Measurements from ENCODE around the gene CLCNKB.
"Not testable (repeated sequence)": the region's sequence is repeated elsewhere in the genome, so short reads cannot be mapped to it uniquely, and the experiment has no call there.

The CLCNKB gene

DNA sequence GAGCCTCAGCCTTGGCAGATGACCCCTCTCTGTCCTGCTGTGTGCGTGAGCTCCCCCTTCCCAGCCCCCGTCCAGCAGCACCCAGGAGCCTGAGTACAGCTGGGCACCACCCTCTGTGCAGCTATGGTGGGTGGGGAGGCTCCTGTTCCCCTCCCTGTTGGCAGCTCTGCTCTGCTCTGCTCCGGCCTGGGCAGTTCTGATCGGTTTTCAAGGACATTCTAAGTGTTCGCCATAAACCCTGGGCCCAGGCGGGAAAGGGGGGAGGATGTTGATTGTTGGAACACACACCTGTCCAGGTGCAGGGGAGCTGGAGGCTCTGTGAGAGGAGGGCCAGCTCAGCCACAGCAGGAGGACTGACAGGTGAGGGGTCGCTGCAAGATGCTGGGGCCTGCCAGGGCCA, at the start of gene CLCNKB:
CLCNKB (plus strand) TSS at position 262 of the 400 bp plus-strand sequence. CDS start 711 bp downstream, outside the sequence.
- TF ChIP-seq, protein P1, sequence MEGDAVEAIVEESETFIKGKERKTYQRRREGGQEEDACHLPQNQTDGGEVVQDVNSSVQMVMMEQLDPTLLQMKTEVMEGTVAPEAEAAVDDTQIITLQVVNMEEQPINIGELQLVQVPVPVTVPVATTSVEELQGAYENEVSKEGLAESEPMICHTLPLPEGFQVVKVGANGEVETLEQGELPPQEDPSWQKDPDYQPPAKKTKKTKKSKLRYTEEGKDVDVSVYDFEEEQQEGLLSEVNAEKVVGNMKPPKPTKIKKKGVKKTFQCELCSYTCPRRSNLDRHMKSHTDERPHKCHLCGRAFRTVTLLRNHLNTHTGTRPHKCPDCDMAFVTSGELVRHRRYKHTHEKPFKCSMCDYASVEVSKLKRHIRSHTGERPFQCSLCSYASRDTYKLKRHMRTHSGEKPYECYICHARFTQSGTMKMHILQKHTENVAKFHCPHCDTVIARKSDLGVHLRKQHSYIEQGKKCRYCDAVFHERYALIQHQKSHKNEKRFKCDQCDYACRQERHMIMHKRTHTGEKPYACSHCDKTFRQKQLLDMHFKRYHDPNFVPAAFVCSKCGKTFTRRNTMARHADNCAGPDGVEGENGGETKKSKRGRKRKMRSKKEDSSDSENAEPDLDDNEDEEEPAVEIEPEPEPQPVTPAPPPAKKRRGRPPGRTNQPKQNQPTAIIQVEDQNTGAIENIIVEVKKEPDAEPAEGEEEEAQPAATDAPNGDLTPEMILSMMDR (IDR thresholded peaks at IDR 0.05; ENCODE audit: control extremely low read depth, extremely low read depth, low read depth, missing control alignments) = no peak
- no peak for DNase-seq (ENCODE audit: extremely low spot score)
- CTCF ChIA-PET = interaction anchor here (0.7 to 2.9 kb wide), 2 partner anchors 34 to 252 kb away, joined by 3 to 11 read pairs; no protein-coding TSS in a partner anchor
- POLR2A ChIA-PET = no interaction called here

DNA sequence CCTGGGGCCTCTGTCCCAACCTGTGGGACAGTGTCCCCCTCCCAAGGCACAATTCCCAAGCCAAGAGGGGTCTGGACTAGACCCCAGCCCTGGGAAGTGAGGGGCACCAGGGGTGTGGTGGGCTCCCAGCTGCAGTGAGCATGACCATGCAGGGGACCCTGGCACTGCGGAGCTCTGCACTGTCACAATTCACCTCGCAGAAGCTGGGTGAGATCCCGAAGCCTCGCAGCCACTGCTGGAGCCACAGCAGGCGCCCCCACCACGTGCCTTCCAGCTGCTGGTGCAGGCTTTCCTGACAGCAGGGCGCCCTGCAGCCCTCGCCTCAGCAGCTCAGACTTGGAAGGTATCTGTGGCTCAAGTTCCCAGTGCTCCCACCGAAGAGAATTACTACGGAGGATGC, 49.5 kb upstream of the CLCNKB start:
- ChIA-PET CTCF (interaction anchor here (0.9 to 3.8 kb wide), 16 partner anchors 10 to 203 kb away, joined by 3 to 25 read pairs (median 5); partner anchors contain the start of genes SRARP, UQCRHL and ZBTB17), POLR2A (interaction anchor here (0.6 kb wide), 1 partner anchor 111 kb away, joined by 3 read pairs; no protein-coding TSS in a partner anchor)
- TF ChIP-seq, protein P1 (IDR thresholded peaks at IDR 0.05; ENCODE audit: control extremely low read depth, extremely low read depth, low read depth, missing control alignments) = no peak
- no peak for DNase-seq (ENCODE audit: extremely low spot score)

GRCh38 chr1:15994590-15995351, 48.8 kb upstream of the CLCNKB start:
- TF ChIP-seq, protein P1 (IDR thresholded peaks at IDR 0.05; ENCODE audit: control extremely low read depth, extremely low read depth, low read depth, missing control alignments) = peak; percentile 78
- ChIA-PET POLR2A (interaction anchor here (0.6 kb wide), 1 partner anchor 112 kb away, joined by 3 read pairs; no protein-coding TSS in a partner anchor), CTCF (interaction anchor here (0.8 to 3.8 kb wide), 23 partner anchors 9 to 203 kb away, joined by 3 to 25 read pairs (median 4); partner anchors contain the start of genes SRARP, UQCRHL and ZBTB17)
- DNase-seq (ENCODE audit: extremely low spot score) = peak; percentile 64

DNA sequence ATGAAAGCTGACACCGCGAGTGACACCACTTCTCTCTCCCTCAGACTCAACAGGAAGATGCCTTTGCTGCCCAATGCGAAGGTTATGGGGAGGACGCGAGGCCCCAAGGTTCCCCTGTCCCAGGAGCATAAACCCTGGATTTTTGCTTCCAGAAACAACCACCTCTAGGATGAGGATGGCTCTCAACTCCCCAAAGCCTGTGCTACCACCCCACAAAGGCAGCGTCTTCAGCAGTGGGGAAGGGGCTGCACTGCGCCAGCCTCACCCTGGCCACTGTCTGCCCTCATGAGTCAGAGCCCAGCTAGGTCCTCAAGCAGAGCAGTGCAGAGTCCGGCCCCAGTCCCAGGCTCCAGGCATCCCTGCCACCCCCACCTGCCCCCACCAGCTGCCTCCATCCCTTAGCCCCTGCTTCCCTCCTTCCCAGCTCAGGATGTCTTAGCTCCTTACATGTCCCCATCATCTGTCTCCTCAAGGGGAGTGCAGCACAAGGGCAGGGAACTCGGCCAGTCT, 46.5 kb upstream of the CLCNKB start:
- no peak for DNase-seq (ENCODE audit: extremely low spot score)
- TF ChIP-seq, protein P1 (IDR thresholded peaks at IDR 0.05; ENCODE audit: control extremely low read depth, extremely low read depth, low read depth, missing control alignments) = no peak
- ChIA-PET POLR2A (no interaction called here), CTCF (interaction anchor here (1.2 to 2.1 kb wide), 7 partner anchors 9 to 206 kb away, joined by 3 to 9 read pairs (median 7); no protein-coding TSS in a partner anchor)

- ChIA-PET CTCF (interaction anchor here (1.2 to 2.1 kb wide), 8 partner anchors 8 to 206 kb away, joined by 3 to 9 read pairs (median 6); partner anchors contain the start of gene SPEN), POLR2A (no interaction called here)
- TF ChIP-seq, protein P1 (IDR thresholded peaks at IDR 0.05; ENCODE audit: control extremely low read depth, extremely low read depth, low read depth, missing control alignments) = no peak
- no peak for DNase-seq (ENCODE audit: extremely low spot score)
Observed at GRCh38 chr1:15997637-15998280, 45.8 kb upstream of the CLCNKB start.

DNA sequence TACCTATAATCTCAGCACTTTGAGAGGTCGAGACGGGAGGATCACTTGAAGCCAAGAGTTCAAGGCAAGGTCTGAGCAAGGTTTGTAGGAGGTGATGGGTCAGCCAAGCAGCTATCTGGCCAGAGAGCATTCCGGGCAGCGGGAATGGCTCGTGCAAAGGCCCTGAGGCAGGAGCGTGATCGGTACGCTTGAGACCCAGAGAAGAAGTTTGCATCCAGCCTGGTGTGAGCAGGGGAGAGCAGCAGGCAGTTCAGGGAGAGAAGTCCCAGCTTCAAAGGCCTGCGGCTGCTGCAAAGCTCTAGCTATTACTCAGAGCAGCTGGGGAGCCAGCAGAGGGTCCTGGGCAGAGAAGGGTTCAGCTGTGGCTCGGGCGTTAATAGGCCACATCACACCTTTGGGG, 44.7 kb upstream of the CLCNKB start:
- DNase-seq (ENCODE audit: extremely low spot score) = no peak
- TF ChIP-seq, protein P1 (IDR thresholded peaks at IDR 0.05; ENCODE audit: control extremely low read depth, extremely low read depth, low read depth, missing control alignments) = no peak
- POLR2A ChIA-PET = interaction anchor here (0.5 kb wide), 1 partner anchor 155 kb away, joined by 5 read pairs; no protein-coding TSS in a partner anchor
- CTCF ChIA-PET = interaction anchor here (1.5 to 2.6 kb wide), 2 partner anchors 11 to 151 kb away, joined by 3 to 7 read pairs; partner anchors contain the start of gene SPEN

DNA sequence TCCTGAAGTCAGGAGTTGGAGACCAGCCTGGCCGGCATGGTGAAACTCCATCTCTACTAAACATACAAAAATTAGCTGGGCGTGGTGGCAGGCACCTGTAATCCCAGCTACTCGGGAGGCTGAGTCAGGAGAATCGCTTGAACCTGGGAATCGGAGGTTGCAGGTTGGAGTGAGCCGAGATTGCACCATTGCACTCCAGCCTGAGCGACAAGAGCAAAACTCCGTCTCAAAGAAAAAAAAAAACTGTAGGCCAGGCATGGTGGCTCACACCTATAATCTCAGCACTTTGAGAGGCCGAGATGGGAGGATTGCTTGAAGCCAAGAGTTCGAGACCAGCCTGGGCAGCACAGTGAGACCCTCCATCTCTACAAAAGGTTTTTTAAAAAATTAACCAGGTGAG, 42.3 kb upstream of the CLCNKB start:
- POLR2A ChIA-PET; CTCF ChIA-PET; DNase-seq (ENCODE audit: extremely low spot score): not testable (repeated sequence)
